Gastrocnemius medialis (tissue), 4 donors: Measurements from ENCODE around the gene GADD45G. TPM values are rescaled to one million over a fixed set of nuclear protein-coding genes. Genes with fewer than 3 reads are reported as not detected.

Experiments used
- ATAC-seq, 2 donors: fragments of 150-250 bp; one replicate each; pipeline ENCODE4 v1.9.1; 2016
- DNase-seq, 2 donors: peaks; one replicate each; pipeline ENCODE4 v3.0.0-alpha.2; 2019
- H3K27ac ChIP-seq, 4 donors: fragments of 200-600 bp; sonication (generic); 1 replicate in 1 of 4; 2 replicates in 3 of 4; pipeline ENCODE4 v1.5.1; 2016 to 2018; ENCODE audit warnings: mild to moderate bottlenecking in 2 of 4, moderate library complexity in 1 of 4
- H3K27me3 ChIP-seq, 3 donors: fragments of 200-600 bp; sonication (generic) in 2 of 3; 1 replicate in 1 of 3; 2 replicates in 2 of 3; pipeline versions ENCODE4 v1.5.1 to v1.6.0; 2016 to 2019; ENCODE audit warnings: mild to moderate bottlenecking in 1 of 3, moderate library complexity in 1 of 3
- H3K36me3 ChIP-seq, 2 donors: fragments of 200-600 bp; sonication (generic) in 1 of 2; one replicate each; pipeline ENCODE4 v1.5.1; 2017 to 2018
- H3K4me1 ChIP-seq, 2 donors: fragments of 200-600 bp; sonication (generic) in 1 of 2; one replicate each; pipeline ENCODE4 v1.5.1; 2016 to 2017; ENCODE audit warnings: mild to moderate bottlenecking in 2 of 2
- H3K4me3 ChIP-seq, 4 donors: fragments of 200-600 bp; sonication (generic) in 3 of 4; 1 replicate in 1 of 4; 2 replicates in 3 of 4; pipeline ENCODE4 v1.5.1; 2016 to 2019; ENCODE audit warnings: mild to moderate bottlenecking in 2 of 4
- H3K9me3 ChIP-seq, 3 donors: fragments of 200-600 bp; sonication (generic) in 2 of 3; 1 replicate in 1 of 3; 2 replicates in 2 of 3; pipeline ENCODE4 v1.5.1; 2016 to 2019
- POLR2A ChIP-seq, 2 donors: fragments of 450-650 bp; IDR thresholded peaks; one replicate each; pipeline ENCODE4 v1.6.1; 2017; ENCODE audit warnings: antibody characterized with exemption in 2 of 2, mild to moderate bottlenecking in 2 of 2, moderate library complexity in 2 of 2
- in situ Hi-C, 4 donors: fragments of 200-750 bp; cut with MboI; loops; one replicate each; pipeline versions ENCODE4 v1.15.0 to v1.8.0; 2017; ENCODE audit warnings: low sequenced_read_pairs in 4 of 4
- intact Hi-C: fragments of 100-400 bp; cut with DNase I; formaldehyde crosslinking; loops from one replicate; pipeline ENCODE4 v1.15.1; 2023; ENCODE audit warnings: low total_unique reads
- total RNA-seq, 4 donors: library from RNA; depleted of rRNA; stranded (reverse); fragments of >200 nt; gene quantifications; one replicate each; pipeline versions ENCODE4 v1.1.0 to v1.2.3, GENCODE V29; 2016
- TF ChIP-seq, protein P1 (sequence below), 5 experiments: fragments of 450-650 bp in 3 of 5; fragments of 200-600 bp in 2 of 5; sonication (generic) in 2 of 5; IDR thresholded peaks in 4 of 5; conservative IDR thresholded peaks in 1 of 5; 1 replicate in 4 of 5; 2 replicates in 1 of 5; pipeline ENCODE4 v1.5.1; 2016 to 2019; ENCODE audit warnings: antibody characterized with exemption in 5 of 5, mild to moderate bottlenecking in 3 of 5, moderate library complexity in 3 of 5

GADD45G gene
- total RNA-seq, 4 donors from 2014 or later: 84.6 to 154 (median 117) TPM

DNA sequence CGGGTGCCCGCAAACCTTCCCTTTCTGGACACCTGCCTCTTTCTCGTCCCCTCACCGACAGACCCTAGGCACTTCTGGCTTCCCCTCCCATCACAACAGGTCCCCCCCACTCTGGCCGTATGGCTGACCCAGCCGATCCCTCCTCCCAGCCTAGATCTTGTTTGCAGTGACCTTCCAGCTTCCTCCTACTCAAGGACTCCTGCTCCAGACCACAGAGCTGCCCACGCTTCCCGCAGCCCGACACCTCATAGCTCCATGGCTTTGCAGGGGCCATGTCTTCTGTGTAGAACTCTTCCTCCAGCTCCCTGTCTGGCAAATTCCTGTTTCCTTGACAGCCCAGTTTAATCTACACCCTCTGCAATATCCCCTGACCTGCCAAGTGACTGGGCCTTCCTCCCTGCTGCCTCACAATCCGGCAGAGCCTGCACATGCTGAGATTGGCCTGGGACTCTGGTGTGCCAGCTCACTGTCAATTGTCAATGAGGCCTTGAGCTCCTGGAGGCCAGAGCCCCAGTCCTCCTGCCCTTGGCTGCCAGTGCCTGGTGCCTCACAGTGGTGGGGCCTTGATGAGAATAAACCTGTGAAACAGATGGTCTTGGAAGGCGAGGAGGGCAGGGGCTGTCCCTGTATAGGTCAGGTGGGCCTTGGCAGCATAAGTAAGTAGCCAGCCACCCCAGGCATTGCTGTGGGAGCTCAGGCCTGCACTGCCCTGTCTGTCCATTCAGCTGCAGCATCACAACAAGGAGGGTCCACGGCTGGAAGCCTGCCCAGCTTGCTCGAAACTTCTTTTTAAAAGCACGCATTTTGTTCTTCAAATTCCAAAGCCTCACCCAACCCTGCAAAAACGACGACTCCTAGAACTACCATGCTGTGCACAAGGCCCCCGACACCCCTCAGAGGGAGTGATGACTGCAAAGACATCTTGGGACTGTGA lies 50.5 kb downstream of the GADD45G start:
- no peaks in the 10 kb centered on the region for H3K9me3 ChIP-seq
- ATAC-seq (no peak), DNase-seq (no peak)
- intact Hi-C loops (no loop called here), in situ Hi-C loops (no loop called here)
- no peaks in the 10 kb centered on the region for H3K36me3 ChIP-seq
- H3K27me3 ChIP-seq: no peaks in the 10 kb centered on the region
- peaks cover 0 to 2% of the 10 kb centered on the region in 2 donors for H3K4me1 ChIP-seq
- no peak overlapping the region for H3K4me3 ChIP-seq
- H3K27ac ChIP-seq: no peak overlapping the region
- TF ChIP-seq, protein P1, sequence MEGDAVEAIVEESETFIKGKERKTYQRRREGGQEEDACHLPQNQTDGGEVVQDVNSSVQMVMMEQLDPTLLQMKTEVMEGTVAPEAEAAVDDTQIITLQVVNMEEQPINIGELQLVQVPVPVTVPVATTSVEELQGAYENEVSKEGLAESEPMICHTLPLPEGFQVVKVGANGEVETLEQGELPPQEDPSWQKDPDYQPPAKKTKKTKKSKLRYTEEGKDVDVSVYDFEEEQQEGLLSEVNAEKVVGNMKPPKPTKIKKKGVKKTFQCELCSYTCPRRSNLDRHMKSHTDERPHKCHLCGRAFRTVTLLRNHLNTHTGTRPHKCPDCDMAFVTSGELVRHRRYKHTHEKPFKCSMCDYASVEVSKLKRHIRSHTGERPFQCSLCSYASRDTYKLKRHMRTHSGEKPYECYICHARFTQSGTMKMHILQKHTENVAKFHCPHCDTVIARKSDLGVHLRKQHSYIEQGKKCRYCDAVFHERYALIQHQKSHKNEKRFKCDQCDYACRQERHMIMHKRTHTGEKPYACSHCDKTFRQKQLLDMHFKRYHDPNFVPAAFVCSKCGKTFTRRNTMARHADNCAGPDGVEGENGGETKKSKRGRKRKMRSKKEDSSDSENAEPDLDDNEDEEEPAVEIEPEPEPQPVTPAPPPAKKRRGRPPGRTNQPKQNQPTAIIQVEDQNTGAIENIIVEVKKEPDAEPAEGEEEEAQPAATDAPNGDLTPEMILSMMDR (IDR thresholded peaks at IDR 0.05 in 4 of 5, conservative IDR thresholded peaks at IDR 0.05 in 1 of 5): no peak
- no peak for TF ChIP-seq POLR2A (IDR thresholded peaks at IDR 0.05)

Other genes starting within 250 kb of the GADD45G start
- 10 to 100 TPM; 23.6 to 77.0 (median 41.3) TPM for gene SEMA4D, start 106.9 kb upstream of the GADD45G start, total RNA-seq